GM12878 (cell line): ENCODE results near the gene PROC.

Experiments
- ASH2L ChIP-seq: fragments of 300-600, 200-600 bp; sonication (generic); IDR thresholded peaks from 2 replicates; pipeline ENCODE4 v1.6.1; 2017; ENCODE audit warnings: low read depth, mild to moderate bottlenecking, borderline replicate concordance
- CTCF ChIP-seq, 3 experiments: IDR thresholded peaks in 2 of 3; conservative IDR thresholded peaks in 1 of 3; 2 replicates each; pipeline ENCODE4 v1.5.1; 2011; ENCODE audit warnings: low read depth in 3 of 3, low read length in 3 of 3, mild to moderate bottlenecking in 3 of 3, control low read depth in 2 of 3, moderate library complexity in 2 of 3, inconsistent platforms in 1 of 3, mixed read lengths in 1 of 3; ENCODE audit not compliant: control insufficient read depth in 2 of 3, insufficient read depth in 1 of 3; ENCODE audit errors: extremely low read depth in 1 of 3
- HDAC6 ChIP-seq: fragments of 200-600 bp; sonication (generic); IDR thresholded peaks from one replicate; pipeline ENCODE4 v1.8.0; 2017; ENCODE audit warnings: antibody characterized with exemption; ENCODE audit not compliant: unreplicated experiment
- MAX ChIP-seq: IDR thresholded peaks from 2 replicates; pipeline ENCODE4 v1.6.1; 2012; ENCODE audit warnings: low read depth, low read length, improper control_type of control experiment
- NR2F1 ChIP-seq: fragments of 450-650 bp; conservative IDR thresholded peaks from 2 replicates; pipeline ENCODE4 v1.6.1; 2017; ENCODE audit warnings: mild to moderate bottlenecking
- POLR2A ChIP-seq: IDR thresholded peaks from 2 replicates; pipeline ENCODE4 v1.6.1; 2011; ENCODE audit warnings: low read depth, mild to moderate bottlenecking, low read length
- POLR2AphosphoS5 ChIP-seq: IDR thresholded peaks from 2 replicates; pipeline ENCODE4 v1.6.1; 2011; ENCODE audit warnings: mild to moderate bottlenecking, low read length, inconsistent platforms
- RAD21 ChIP-seq: IDR thresholded peaks from 2 replicates; pipeline ENCODE4 v1.6.1; 2011; ENCODE audit warnings: mild to moderate bottlenecking, low read depth, low read length, moderate library complexity; ENCODE audit not compliant: insufficient read depth
- RB1 ChIP-seq: fragments of 450-650 bp; formaldehyde crosslinking; IDR thresholded peaks from 2 replicates; pipeline ENCODE4 v1.6.1; 2017; ENCODE audit warnings: mild to moderate bottlenecking, borderline replicate concordance
- RUNX3 ChIP-seq: IDR thresholded peaks from 2 replicates; pipeline ENCODE4 v1.6.1; 2012; ENCODE audit warnings: low read length, inconsistent platforms
- SP1 ChIP-seq: IDR thresholded peaks from one replicate; pipeline ENCODE4 v1.6.1; 2011; ENCODE audit warnings: low read depth, low read length
- SREBF2 ChIP-seq: IDR thresholded peaks from 2 replicates; pipeline ENCODE4 v1.6.1; 2012; ENCODE audit warnings: mild to moderate bottlenecking, low read length
- TCF12 ChIP-seq: IDR thresholded peaks from 2 replicates; pipeline ENCODE4 v1.6.1; 2011; ENCODE audit warnings: low read depth, mild to moderate bottlenecking, low read length
- YY1 ChIP-seq: IDR thresholded peaks from 2 replicates; pipeline ENCODE4 v1.6.1; 2011; ENCODE audit warnings: low read depth, mild to moderate bottlenecking, low read length

GRCh38 chr2:127428057-127428814 is 10.0 kb downstream of the PROC start:
- TF ChIP-seq MAX (no peak), NR2F1 (no peak), CTCF (IDR thresholded peaks at IDR 0.05 in 2 of 3, conservative IDR thresholded peaks at IDR 0.05 in 1 of 3; ENCODE audit: control insufficient read depth in 2 of 3, extremely low read depth in 1 of 3, insufficient read depth in 1 of 3, low read depth in 3 of 3, low read length in 3 of 3) (no peak), POLR2AphosphoS5 (no peak), RUNX3 (no peak), TCF12 (no peak), POLR2A (no peak), ASH2L (no peak), YY1 (no peak), SREBF2 (no peak), RAD21 (no peak), SP1 (no peak), HDAC6 (no peak), RB1 (no peak)
